ENCODE data around the gene BDH2. TPM values are rescaled to one million over a fixed set of nuclear protein-coding genes. Genes with fewer than 3 reads are reported as not detected.

Gene BDH2
- total RNA-seq: 10 to 100 TPM; 62.2 to 63.0 TPM

DNA sequence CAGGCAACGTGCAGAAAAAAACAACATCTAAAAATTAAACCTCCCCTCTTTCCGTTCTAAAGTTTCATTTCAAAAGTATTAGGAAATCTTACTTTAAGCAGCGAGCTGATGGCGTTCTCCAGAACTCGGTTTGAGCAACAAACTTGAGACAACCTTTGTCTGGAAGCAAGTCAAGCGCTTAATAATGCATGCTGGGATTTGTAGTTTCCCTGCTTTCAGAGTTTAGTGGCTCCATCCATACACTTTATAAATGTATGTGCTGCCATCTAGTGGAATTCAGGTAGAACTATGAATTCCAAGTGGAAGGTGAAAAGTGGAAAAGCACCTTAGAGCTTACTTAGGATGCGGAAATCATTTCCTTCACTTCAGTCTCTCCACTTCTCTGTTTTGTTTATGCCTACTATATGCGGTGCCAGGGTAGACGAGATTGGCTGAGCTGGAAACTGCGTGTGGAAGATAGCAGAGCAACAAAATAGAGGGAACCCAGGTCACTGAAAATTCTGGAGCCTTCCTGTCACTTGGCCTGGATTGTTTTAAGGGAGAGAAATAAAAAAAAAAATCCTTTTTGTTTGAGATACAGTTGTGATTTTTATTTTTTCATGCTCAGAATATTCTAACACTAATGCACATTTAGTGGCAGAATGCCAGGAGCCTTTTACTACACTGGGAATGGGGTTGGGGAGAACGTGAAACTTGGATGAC, at the start of gene BDH2:
BDH2 (minus strand) TSS at position 144 of the 702 bp plus-strand sequence. CDS start 3,580 bp downstream, outside the sequence.
- peaks cover 0 to 24% of the 10 kb centered on the region in 2 donors for H3K4me1 ChIP-seq (ENCODE audit: control insufficient read depth in 1 of 2, low read depth in 2 of 2)
- no peaks in the 10 kb centered on the region for H3K27me3 ChIP-seq (replicated peaks; ENCODE audit: insufficient read depth)
- no peaks in the 10 kb centered on the region for H3K9me3 ChIP-seq
- H3K27ac ChIP-seq: peak within 1 kb of the TSS; percentile 69 to 74
- no peaks in the 10 kb centered on the region for H3K36me3 ChIP-seq
- peak within 1 kb of the TSS; percentile 73 for H3K4me3 ChIP-seq
- TF ChIP-seq, protein P1, sequence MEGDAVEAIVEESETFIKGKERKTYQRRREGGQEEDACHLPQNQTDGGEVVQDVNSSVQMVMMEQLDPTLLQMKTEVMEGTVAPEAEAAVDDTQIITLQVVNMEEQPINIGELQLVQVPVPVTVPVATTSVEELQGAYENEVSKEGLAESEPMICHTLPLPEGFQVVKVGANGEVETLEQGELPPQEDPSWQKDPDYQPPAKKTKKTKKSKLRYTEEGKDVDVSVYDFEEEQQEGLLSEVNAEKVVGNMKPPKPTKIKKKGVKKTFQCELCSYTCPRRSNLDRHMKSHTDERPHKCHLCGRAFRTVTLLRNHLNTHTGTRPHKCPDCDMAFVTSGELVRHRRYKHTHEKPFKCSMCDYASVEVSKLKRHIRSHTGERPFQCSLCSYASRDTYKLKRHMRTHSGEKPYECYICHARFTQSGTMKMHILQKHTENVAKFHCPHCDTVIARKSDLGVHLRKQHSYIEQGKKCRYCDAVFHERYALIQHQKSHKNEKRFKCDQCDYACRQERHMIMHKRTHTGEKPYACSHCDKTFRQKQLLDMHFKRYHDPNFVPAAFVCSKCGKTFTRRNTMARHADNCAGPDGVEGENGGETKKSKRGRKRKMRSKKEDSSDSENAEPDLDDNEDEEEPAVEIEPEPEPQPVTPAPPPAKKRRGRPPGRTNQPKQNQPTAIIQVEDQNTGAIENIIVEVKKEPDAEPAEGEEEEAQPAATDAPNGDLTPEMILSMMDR (IDR thresholded peaks at IDR 0.05): peak; percentile 75
- ATAC-seq (ENCODE audit: insufficient number of reproducible peaks, low FRiP score, low read depth) (peak; percentile 93), DNase-seq (ENCODE audit: low spot score) (no peak)

DNA sequence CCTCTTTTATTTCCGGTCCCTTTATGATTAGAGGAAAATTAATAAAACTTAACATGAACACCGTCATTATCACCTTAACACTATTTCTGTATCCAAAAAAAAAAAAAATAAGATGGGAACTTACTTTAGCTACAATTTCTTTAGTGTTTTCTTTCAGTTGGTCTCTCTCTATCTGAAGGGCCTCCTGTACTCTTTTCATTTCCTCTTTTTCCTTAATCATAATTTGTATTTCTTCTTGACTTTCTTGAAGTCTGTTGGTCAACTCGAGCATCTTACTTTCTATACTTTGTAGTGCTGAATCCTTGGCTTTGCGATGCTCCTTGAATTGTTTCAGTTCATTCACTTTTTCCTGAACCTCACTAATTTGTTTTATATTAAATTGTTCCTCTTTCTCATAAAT, 45.3 kb upstream of the BDH2 start:
- Histone ChIP-seq H3K27me3 (replicated peaks; ENCODE audit: insufficient read depth) (no peaks in the 10 kb centered on the region), H3K27ac (no peak overlapping the region), H3K4me3 (no peak overlapping the region), H3K4me1 (ENCODE audit: control insufficient read depth in 1 of 2, low read depth in 2 of 2) (no peaks in the 10 kb centered on the region), H3K9me3 (no peaks in the 10 kb centered on the region), H3K36me3 (no peaks in the 10 kb centered on the region)
- ATAC-seq (ENCODE audit: insufficient number of reproducible peaks, low FRiP score, low read depth) (no peak), DNase-seq (ENCODE audit: low spot score) (no peak)
- TF ChIP-seq, protein P1 (IDR thresholded peaks at IDR 0.05): no peak

DNA sequence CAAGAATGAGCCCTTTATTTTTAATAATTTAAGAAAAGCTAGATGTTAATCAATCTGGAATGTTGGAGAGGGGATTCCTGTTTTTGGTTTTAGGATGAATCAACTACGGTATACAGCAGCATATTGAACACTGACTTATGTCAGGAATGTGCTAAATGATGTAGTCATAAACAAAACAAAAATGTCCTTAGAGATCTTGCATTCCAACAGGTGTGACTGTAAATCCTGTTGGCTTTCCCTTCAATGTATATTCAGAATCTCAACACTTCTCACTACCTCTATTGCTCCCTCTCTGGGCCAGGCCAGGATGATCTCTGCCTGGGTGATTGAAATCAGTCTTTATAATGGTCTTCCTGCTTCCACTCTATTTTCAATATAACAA, 37.8 kb upstream of the BDH2 start:
- Histone ChIP-seq H3K27ac (no peak overlapping the region), H3K4me1 (ENCODE audit: control insufficient read depth in 1 of 2, low read depth in 2 of 2) (no peaks in the 10 kb centered on the region), H3K4me3 (no peak overlapping the region), H3K36me3 (no peaks in the 10 kb centered on the region), H3K27me3 (replicated peaks; ENCODE audit: insufficient read depth) (no peaks in the 10 kb centered on the region), H3K9me3 (no peaks in the 10 kb centered on the region)
- ATAC-seq (ENCODE audit: insufficient number of reproducible peaks, low FRiP score, low read depth) (no peak), DNase-seq (ENCODE audit: low spot score) (no peak)
- TF ChIP-seq, protein P1 (IDR thresholded peaks at IDR 0.05): no peak

DNA sequence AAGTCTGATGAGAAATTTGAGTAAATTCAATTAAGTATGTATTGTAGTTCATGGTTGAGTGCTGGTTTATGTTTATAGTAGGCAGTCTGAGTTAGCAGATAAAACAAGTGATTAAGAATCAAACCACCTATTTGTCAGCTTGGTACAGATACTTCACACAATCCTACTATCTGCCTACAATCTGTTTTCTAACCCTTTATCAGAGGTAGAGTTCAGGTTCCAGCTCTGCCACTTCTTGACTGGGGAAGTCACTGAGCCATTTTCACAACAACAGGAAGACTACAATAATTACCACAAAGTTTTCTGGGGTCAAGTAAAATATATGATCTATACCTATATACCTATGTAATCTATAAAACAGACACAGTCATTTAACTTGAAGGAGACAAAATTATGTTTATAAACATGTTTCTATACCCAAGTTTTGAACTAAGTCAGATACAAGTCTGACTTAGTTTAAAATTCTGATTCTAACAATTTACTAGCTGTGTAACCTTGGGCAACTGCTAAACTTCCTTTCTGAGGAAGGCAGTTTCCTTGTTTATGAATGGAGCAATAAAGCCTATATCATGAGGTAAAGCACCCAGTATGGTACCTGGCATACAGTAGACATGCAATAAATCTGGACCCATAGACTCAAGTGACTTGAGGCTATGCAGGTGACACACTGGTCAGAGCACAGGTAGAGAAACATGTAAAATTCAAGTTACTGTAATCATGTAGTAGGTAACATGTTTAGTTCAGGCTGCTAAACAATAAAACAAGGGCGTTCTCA, 37.2 kb upstream of the BDH2 start:
- Histone ChIP-seq H3K27me3 (replicated peaks; ENCODE audit: insufficient read depth) (no peaks in the 10 kb centered on the region), H3K4me3 (no peak overlapping the region), H3K36me3 (no peaks in the 10 kb centered on the region), H3K27ac (no peak overlapping the region), H3K9me3 (no peaks in the 10 kb centered on the region), H3K4me1 (ENCODE audit: control insufficient read depth in 1 of 2, low read depth in 2 of 2) (no peaks in the 10 kb centered on the region)
- TF ChIP-seq, protein P1 (IDR thresholded peaks at IDR 0.05): no peak
- ATAC-seq (ENCODE audit: insufficient number of reproducible peaks, low FRiP score, low read depth) (no peak), DNase-seq (ENCODE audit: low spot score) (no peak)

DNA sequence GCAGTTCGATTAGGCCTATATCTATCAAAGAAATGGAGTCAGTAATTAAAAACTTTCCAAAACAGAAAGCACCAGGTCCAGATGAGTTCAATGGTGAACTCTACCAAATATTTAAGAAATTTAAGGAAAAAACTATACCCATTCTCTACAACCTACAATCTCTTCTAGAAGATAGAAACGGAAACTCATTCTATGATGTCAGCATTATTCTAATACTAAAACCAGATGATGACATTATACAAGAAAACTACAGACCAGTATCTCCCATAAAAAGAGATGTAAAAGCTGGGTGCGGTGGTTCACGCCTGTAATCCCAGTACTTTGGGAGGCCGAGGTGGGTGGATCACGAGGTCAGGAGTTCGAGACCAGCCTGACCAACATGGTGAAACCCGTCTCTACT, 29.5 kb upstream of the BDH2 start:
- Histone ChIP-seq H3K27ac (no peak overlapping the region), H3K36me3 (no peaks in the 10 kb centered on the region), H3K4me3 (no peak overlapping the region), H3K4me1 (ENCODE audit: control insufficient read depth in 1 of 2, low read depth in 2 of 2) (no peaks in the 10 kb centered on the region), H3K27me3 (replicated peaks; ENCODE audit: insufficient read depth) (no peaks in the 10 kb centered on the region), H3K9me3 (no peaks in the 10 kb centered on the region)
- ATAC-seq (ENCODE audit: insufficient number of reproducible peaks, low FRiP score, low read depth): no peak
- no peak for DNase-seq (ENCODE audit: low spot score)
- TF ChIP-seq, protein P1 (IDR thresholded peaks at IDR 0.05): no peak

All from thoracic aorta (tissue), 2 donors.